Upper lobe of left lung (tissue), 4 donors: Measurements from ENCODE around the gene SMAD1.

Source experiments
- POLR2AphosphoS5 ChIP-seq, 2 donors: sonication (generic); formaldehyde crosslinking; IDR thresholded peaks; one replicate each; pipeline ENCODE4 v1.5.1; 2017; ENCODE audit warnings: antibody characterized with exemption in 2 of 2
- TF ChIP-seq, protein P1 (sequence below), 6 experiments: fragments of 450-650 bp in 4 of 6; fragments of 200-600 bp in 2 of 6; sonication (generic) in 2 of 6; IDR thresholded peaks; one replicate each; pipeline ENCODE4 v1.5.1; 2016 to 2019; ENCODE audit warnings: antibody characterized with exemption in 6 of 6

DNA sequence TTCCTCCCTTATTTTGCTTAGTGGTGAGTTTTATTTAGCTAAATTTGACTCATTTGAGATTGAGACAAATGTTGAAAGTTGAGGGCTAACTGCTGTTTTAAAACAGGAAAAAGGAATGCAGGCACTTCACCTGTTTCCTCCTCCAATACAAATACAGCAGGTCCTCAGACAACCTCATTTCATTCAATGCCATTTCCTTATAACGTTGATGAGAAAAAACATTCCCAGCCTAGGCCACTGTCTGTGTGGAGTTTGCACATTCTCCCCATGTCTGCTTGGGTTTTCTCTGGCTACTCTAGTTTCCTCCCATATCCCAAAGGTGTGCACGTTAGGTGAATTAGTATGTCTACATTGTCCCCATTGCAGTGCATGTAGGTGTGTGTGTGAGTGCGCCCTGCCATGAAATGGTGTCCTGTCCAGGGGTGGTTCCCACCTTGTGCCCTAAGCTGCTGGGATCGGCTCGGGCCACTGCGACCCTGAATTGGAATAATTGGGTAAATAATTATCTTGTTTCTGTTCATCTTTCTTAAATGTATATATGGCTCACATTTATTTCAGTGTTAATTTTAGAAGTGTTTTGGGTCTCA, 21.9 kb downstream of the SMAD1 start:
- TF ChIP-seq, protein P1, sequence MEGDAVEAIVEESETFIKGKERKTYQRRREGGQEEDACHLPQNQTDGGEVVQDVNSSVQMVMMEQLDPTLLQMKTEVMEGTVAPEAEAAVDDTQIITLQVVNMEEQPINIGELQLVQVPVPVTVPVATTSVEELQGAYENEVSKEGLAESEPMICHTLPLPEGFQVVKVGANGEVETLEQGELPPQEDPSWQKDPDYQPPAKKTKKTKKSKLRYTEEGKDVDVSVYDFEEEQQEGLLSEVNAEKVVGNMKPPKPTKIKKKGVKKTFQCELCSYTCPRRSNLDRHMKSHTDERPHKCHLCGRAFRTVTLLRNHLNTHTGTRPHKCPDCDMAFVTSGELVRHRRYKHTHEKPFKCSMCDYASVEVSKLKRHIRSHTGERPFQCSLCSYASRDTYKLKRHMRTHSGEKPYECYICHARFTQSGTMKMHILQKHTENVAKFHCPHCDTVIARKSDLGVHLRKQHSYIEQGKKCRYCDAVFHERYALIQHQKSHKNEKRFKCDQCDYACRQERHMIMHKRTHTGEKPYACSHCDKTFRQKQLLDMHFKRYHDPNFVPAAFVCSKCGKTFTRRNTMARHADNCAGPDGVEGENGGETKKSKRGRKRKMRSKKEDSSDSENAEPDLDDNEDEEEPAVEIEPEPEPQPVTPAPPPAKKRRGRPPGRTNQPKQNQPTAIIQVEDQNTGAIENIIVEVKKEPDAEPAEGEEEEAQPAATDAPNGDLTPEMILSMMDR (IDR thresholded peaks at IDR 0.05), result no peak
- TF ChIP-seq POLR2AphosphoS5 (IDR thresholded peaks at IDR 0.05), result no peak
